GM21825 (cell line): Measurements from ENCODE around the gene GTPBP4.
A peak's percentile ranks its signal among the peaks of the same experiment; 100 is the strongest.

Source experiments
- ATAC-seq: cut with Tn5 transposase; IDR thresholded peaks from one replicate; pipeline ENCODE4 v1.9.1; 2021; ENCODE audit warnings: mild to moderate bottlenecking, moderate library complexity; ENCODE audit not compliant: unreplicated experiment

The GTPBP4 gene

DNA sequence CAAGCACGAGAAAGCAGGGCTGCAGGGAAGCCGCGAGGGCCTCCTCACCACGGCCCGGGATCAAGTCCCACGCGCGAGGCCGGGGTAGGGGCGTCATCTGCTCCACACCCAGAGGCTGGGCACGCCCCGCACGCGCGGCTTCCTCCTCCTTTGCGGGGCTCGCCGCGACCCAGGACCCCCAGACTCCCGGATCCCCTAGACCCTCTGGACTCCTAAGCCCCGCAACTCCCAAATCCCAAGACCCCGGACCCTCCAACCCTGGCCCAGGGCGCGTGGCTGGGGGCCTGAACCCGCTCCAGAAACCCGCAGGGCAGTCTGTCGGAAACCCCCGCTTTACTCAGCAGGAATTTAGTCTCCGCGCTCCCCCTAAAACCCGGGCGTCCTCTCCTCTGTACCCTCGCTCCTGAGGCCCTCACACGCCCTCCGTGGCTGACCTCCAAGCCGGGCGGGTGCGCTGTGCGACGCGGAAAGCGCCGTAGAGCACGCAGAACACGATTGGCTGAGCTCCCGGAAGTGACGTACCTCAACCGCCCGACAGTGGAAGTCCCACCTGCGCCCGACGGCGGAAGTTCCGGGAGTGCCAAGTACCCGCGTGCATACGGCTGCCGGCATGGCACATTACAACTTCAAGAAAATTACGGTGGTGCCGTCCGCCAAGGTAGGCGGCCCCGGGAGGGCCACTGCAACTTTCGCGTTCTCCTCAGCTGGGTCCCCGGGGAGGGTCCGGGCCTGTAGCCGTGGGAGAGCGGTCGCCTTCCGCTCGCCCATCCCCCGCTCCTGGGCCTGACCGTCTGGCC is at the start of gene GTPBP4:
Gene GTPBP4 (plus strand): TSS at position 565 of the 797 bp plus-strand sequence. CDS start 46 bp downstream, at position 611.
- ATAC-seq = peak; percentile 97

DNA sequence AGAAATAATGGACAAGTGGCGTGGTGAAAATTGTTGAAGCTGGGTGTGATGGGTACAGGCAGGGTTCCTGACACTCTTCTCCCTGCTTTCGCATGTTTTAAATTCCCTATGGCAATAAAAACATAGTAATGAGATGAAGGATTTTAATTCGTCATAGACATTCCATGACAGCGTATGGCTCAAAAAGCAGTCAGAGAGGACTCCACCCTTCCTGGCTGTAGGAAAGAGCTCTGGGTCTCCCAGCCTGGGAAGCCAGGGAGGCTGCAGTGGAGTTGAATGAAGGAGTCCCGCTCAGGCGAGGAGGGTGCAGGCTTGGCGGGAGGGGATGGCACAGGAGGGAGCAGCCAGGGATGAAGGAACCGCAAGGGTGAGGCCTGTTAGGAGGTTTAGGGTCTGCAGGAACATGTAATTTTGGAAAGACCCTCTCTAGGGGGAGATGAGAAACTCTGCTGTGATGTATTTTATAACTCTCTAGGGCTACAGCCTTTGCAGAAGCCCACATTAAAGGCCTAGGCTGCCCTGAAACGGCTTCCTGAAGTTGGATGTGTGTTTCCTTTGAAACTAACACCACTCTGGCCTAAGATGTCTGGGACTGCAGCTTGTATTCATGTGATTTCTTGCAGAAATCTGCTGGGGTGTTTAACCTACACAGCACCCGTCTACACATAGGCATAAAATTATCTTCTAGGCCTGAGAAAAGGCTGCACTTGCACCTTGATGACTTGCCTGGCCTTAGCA is 49.1 kb upstream of the GTPBP4 start:
- ATAC-seq = no peak

DNA sequence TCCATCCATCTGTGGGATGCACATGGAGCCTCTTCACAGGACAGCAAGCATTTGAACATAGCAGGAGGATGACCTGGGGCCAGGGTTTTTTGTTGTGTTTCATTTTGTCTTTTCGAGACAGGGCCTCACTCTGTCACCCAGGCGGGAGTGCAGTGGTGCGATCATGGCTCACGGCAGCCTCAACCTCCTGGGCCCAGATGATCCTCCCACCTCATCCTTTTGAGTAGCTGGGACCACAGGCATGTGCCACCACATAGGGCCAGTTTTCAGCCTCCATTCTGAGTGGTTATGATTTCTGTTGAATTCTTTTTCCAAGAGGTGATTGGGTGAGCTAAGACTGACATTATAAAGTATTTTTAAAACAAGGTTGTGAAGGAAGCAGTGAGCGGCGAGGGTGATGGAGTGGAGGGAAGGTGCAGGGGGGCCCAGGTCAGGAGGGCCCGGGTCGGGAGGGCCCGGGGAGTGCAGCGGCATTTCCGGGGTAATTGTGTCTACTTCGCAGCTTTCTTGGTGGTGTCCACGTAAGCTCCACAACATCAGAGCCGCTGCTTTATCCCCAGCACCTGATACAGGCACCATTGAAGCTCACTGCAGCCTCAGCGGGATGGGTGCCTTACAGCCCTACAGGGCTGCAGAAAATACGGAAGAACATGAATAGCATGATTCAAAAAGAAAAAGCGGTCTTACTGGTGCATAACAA is 44.8 kb upstream of the GTPBP4 start:
- ATAC-seq = no peak

DNA sequence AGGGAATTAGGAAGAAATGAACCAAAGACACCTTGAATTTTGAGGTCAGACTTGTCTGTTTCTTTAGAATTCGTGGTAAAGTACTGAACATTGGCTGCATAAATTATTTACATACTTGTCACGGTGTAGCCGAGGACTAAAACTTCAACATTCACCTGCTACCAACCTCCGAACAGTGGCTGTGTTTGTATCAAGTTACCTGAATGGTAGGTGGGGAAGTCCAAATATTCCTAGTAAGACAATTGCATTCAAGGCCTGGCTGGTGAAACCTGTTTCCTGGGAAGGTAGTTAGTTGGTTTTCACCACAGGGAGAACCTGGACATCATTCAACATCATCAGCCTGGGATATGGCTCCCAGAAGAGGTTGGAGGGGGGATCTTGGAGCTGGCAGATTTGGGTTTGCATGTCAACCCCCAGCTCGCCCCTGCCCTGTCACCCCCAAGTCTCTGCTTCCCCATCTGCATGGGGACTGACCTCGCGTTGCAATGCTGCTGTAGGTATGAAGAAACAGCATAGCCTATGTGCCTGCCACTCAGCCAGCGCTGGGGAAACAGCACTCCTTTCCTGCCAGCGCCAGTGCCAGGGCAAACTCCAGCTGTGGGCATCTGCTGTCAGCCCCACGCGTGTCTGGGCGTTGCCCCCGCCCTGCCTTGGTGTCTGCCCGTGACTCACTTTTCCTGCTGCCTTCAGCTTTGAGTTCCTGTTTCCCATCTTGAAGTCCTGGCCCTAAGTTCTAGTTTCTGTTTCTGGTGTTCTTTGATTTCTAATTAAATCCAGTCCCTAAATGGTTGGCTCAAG is 44.0 kb upstream of the GTPBP4 start:
- peak; percentile 41 for ATAC-seq

DNA sequence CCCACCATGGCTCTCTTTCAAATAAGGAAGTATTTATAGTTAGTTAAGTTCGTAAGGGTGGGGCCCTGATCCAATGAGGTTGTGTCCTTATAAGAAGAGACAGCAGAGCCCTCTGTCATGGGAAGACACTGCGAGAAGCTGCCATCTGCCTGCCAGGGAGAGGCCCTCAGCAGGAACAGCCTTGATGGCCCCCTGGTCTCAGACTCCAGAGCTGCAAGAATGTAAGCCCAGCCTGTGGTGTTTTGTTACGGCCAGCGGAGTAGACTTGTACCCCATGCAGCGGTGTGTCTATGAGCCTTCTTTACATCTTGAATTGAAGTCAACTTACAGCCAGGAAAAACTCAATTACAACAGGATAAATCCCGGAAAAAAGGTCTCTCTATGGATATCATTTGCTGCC is 42.5 kb upstream of the GTPBP4 start:
- ATAC-seq = no peak

DNA sequence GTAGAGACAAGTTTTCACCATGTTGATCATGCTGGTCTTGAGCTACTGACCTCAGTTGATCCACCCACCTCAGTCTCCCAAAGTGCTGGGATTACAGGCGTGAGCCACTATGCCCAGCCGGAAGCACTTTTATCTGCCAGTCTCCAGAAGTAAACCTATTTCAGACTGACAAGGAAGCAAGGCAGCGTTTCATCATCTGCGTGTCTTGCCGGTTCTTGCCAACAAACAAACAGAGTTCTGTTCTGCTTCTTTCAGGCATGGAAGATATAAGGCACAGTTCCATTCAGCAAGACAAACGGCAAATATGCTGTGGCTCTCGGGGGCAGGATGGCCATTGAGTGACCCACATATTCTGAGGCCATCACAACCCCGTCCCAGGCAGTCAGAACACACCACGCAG is 41.2 kb upstream of the GTPBP4 start:
- ATAC-seq = no peak

DNA sequence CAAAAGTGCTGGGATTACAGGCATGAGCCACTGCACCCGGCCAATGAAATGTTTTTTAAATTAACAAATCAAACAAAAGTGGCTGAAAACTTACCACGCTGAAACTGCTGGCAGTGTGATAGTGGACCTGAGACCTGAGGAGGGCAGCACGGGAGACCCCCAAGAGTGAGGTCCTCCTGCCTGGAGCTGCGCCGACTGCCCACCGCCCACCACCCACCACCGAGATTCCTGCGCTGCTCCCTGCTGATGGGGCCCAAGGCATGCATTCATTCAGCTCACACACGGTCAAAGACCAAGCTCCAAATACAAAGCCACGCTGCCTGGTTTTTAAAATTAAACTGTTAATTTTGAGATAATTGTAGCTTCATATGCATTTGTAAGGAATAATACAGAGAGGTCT is 40.4 kb upstream of the GTPBP4 start:
- ATAC-seq = no peak

DNA sequence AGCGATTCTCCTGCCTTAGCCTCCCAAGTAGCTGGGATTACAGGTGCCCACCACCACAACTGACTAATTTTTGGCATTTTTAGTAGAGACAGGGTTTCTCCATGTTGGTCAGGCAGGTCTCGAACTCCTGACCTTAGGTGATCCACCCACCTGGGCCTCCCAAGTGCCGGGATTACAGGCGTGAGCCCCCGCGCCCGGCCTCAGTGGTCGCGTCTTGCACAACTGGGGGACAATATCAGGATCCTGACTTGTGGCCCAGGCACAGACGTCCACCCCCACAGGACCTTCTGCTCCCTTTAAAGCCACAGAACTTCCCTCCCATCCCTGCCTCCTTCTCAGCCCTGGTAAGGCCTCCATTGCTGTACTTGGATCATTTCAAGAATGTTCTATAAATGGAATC is 39.9 kb upstream of the GTPBP4 start:
- no peak for ATAC-seq

DNA sequence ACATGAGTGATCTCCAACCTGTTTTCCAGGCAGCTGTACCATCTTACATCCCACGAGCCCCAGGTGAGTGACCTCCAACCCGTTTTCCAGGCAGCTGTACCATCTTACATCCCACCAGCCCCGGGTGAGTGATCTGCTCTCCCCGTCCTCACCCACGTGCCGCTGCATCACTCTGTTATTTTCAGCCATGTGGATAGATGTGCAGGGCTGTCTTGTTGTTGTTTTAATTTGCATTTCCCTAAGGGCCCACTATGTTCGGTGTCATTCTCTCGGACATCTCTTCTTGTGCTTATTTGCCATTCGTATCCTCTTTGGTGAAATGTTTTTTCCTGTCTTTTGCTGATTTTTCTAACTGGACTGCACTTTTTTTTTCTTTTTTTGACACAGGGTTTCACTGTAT is 38.8 kb upstream of the GTPBP4 start:
- no peak for ATAC-seq

DNA sequence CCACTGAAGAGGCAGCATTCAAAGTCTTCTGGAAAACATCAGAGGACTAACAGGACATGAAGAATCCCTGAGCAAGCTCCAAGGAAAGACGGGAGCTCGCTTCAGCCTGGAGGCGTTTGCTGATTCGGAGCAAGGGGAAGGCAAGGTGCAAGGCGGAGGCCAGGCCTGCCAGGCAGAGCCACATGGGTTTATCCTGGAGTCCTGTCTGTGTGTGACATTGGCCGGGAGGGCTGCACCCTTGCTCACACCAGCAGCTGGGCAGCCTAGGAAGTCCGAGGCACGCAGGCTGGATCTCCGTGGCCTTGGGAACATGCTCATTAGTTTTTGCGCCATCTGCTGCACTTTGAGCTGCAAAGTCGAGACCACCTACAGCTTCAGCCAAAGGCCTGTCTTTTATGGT is 34.4 kb upstream of the GTPBP4 start:
- ATAC-seq = no peak

DNA sequence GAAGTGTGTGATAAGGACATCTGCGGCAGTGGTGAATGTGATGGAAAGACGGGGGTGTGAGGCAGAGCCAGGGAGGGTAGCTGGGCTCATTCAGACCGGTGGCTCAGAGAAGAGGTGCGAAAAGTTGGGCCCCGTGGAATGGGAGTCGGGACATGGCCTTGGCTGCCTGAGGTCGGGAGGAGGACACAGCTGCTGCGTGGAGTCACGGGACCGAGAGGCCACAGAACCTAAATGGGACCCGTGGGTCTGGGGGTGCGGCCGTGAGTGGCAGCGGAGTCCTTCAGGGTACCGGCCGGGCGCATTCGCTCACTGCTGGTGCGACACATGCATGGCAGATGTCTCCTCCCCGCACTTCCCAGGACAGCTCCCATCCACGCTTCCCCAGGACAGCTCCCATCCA is 33.8 kb upstream of the GTPBP4 start:
- no peak for ATAC-seq

DNA sequence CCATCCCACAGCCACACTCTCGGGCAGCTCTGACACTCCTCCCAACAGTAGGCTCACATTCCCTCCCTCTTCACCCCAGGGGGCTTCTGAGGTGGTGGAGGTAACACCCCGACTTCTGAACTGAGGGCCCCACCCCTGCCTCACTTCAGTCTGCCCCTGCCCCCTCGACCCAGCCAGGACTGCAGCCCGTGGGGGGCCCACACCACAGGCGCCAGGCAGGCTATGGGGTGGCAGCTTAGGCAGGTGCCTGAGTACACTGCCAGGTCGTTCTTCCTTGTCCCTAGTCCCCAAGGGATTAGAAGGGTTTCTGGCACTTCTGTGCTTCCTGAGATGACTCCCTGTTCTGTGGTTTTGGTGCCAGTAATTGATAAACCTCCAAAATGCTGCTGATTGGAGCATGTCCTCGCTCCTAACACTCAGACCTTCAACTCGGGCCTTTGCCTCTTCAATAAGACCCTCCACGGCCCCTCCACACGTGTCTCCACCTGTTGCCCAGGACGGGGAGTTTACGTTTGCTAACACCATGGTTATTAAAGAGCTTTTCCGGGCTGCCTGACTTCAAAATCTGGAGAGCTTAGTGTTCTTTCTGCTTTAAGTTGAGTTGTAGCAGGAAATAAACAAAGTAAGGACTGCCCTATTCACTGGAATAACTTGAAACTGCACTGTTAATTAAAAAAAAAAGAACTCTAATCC is 33.0 kb upstream of the GTPBP4 start:
- ATAC-seq = no peak

DNA sequence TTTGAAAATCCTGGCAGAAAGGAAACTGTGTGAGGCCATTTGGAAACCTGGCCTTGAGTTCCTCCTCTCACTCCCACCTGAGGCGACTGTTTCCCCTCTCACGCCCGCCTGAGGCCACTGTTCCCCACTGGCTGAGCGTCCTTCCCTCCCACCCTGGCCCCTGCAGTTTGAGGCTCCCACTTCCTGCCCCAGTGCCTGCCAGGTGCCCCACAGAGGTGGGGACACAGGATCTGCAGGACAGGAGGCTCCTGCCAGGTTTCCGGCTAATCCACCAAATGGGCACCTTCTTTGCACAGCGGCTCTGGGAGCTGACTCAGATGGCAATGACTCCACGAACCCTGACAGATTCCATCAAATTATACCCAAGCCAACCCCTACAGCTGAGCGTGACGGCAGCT is 32.4 kb upstream of the GTPBP4 start:
- ATAC-seq = no peak

DNA sequence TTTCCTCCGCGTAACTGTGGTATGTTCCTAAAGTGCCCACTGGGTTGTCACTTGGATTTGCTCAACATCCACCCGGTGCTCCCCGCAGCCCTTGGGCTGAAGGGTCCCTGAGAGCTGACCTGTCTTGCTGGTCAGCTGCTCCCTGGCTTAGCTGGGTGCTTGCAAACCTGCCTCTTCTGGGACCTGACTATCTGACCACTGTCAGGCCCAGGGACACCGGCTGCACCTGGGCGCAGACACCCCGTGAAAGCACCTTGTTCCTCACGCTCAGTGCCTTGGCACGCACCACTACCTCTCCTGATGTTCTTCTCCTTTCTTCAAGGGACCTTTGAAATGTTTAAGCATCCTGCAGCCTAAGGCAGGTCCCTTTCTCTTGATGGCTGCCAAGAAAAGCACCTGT is 30.1 kb upstream of the GTPBP4 start:
- ATAC-seq = no peak

DNA sequence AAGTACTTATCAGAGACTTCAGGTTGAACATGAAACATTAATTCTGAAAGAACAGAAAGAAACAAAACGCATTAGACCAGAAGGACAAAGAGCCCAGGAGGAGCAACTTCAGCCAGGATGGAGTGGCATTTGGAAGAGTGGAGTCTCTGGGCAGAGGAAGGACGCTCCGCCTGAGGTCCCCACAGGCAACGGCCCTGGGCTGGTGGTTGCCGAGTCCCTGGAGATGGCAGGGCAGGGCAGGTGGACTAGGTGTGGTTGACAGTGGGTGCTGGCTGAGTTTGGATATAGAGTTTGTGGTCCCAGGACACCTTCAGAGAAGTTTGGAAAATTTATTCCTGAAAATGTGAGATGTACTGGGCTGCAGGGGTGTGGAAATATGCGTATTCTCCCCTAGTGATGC is 29.4 kb upstream of the GTPBP4 start:
- ATAC-seq = no peak

DNA sequence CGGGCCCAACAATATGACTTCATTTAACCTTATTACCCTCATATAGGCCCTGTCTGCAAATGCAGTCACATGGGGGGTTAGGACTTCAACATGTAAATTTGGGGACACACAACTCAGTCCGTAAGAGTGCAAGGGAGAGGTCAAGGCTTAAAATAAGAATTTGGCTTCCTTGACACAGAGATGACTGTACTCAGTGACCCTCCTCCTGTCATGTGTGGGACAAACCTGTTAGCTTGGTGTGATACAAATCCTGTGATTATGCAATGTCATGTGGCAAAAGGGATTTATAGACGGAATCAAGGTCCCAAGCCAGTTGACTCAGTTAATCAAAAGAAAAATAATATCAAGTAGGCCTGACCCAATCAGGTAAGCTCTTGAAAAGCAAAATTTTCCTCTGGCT is 25.9 kb upstream of the GTPBP4 start:
- no peak for ATAC-seq

DNA sequence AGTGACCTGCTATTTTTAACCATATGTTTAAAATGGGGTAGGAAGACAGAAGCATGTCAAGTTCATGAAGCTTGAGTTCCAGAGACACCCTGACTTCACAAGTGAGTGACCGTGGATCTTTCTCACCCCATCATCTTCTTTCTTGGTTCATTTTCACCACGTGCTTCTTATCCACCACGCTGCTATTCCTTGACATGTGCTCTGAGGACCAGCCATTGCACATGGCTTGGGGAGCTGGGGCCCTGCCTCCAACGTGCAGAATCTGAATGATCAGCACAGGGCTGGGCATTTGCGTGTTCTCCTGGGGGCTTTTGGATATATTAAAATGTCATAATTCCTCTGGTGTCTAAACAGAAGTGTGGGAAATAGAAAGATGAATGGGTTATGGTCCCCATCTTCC is 25.0 kb upstream of the GTPBP4 start:
- no peak for ATAC-seq

DNA sequence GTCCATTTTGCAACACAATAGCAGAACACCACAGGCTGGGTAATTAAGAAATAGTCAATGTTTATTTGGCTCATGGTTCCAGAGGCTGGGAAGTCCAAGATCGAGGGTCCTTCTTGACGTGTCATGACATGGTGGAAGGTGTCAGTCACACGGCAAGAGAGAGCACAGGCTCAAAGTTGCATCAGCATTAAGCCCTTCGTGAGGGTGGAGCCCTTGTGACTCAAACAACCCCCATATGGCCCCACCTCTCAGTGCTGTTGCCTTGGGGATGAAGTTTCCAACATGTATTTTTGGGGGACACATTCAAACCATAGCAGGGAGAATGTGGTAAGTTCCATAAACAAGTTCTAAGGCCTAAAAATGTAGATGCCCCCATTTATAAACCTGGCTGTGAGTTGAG is 24.6 kb upstream of the GTPBP4 start:
- no peak for ATAC-seq

DNA sequence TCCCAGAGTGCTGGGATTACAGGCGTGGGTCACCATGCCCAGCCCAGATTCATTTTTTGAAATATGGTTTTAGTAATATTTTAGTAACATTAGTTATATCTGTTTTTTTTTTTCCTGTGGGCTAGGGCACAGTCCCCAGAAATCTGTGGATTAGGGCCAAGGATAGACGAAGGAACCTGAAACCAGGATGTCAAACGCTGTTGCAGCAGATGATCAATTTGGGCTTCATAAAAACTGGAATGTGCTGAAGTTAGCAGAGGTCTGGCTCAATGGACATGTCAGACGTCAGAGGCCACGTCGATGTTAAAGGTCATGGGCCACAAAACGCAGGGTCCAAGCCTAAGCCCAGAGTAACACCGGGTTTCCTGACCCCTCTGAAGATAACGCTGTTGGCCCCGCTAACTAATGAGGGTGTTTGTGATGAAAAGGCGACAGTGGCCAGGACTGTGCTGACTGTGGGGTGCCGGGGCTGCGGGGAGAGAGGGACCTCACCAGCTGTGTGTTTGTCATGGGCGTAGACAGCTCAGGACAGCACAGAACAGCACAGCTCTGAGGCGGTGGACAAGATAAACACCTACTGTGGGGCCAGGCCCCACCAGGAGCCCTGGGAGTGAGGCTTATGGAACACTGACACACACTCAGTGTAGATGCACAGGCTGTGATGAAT is 23.8 kb upstream of the GTPBP4 start:
- ATAC-seq = no peak

DNA sequence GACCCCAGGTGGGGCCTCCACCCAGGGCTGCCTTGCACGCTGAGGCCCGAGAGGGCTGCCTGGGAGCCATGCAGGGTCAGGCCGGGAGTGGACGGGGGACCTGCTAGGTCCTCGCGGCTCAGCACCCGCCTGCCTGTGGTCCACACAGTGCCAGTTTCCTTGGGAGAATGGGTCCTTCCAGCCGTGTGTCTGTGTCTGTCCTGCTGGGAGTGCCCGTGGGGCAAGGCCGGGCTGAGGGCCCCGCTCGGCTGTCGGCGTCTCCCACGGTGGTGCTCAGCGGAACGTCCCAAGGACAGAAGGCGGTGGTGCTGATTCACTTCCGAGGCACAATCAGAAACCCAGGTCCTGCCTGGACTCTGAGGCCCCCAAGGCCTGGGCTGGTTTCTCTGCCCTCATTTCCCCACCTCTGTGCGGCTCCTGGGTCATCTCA is 23.2 kb upstream of the GTPBP4 start:
- ATAC-seq = no peak
